Aorta (tissue), 5 donors: ENCODE results near the gene PCDH10. TPM values are rescaled to one million over a fixed set of nuclear protein-coding genes. Genes with fewer than 3 reads are reported as not detected.

Experiments
- ATAC-seq: fragments of 200-7000 bp; cut with Tn5 transposase; one replicate; pipeline ENCODE4 v1.9.1; 2022; ENCODE audit warnings: moderate library complexity; ENCODE audit not compliant: low FRiP score
- DNase-seq, 2 donors: peaks; one replicate each; pipeline ENCODE4 v3.0.0-alpha.2; 2020
- H3K27ac ChIP-seq, 2 donors: one replicate each; pipeline ENCODE4 v1.5.1; 2013; ENCODE audit warnings: low read length in 2 of 2, mild to moderate bottlenecking in 2 of 2, moderate library complexity in 2 of 2, control low read depth in 1 of 2, inconsistent platforms in 1 of 2, low read depth in 1 of 2
- H3K27me3 ChIP-seq, 2 donors: one replicate each; pipeline ENCODE4 v1.6.1; 2013; ENCODE audit warnings: control low read depth in 1 of 2, low read length in 1 of 2, mild to moderate bottlenecking in 1 of 2, moderate library complexity in 1 of 2; ENCODE audit not compliant: insufficient read depth in 2 of 2, control insufficient read depth in 1 of 2
- H3K36me3 ChIP-seq, 2 donors: one replicate each; pipeline ENCODE4 v1.6.1; 2013; ENCODE audit warnings: control low read depth in 1 of 2, low read length in 1 of 2, mild to moderate bottlenecking in 1 of 2; ENCODE audit not compliant: insufficient read depth in 2 of 2, control insufficient read depth in 1 of 2
- H3K4me1 ChIP-seq, 2 donors: one replicate each; pipeline ENCODE4 v1.6.1; 2013; ENCODE audit warnings: low read length in 2 of 2, control low read depth in 1 of 2, mild to moderate bottlenecking in 1 of 2, moderate library complexity in 1 of 2; ENCODE audit not compliant: insufficient read depth in 2 of 2, control insufficient read depth in 1 of 2
- H3K4me3 ChIP-seq, 2 donors: one replicate each; pipeline ENCODE4 v1.5.1; 2013; ENCODE audit warnings: low read length in 2 of 2, control low read depth in 1 of 2, mild to moderate bottlenecking in 1 of 2
- H3K9me3 ChIP-seq: one replicate; pipeline ENCODE4 v1.6.1; 2013; ENCODE audit warnings: mild to moderate bottlenecking, low read length; ENCODE audit not compliant: control insufficient read depth
- WGBS, 2 donors: extraction: QIAGEN DNeasy Blood & Tissue Kit; methylation state at CpG; one replicate each; pipeline ENCODE4 v1.1.7; 2013; 5-methylcytosine and 5-hydroxymethylcytosine counted together
- intact Hi-C, 2 donors: fragments of 100-400 bp; cut with DNase I; formaldehyde crosslinking; loops; one replicate each; pipeline versions ENCODE4 v1.14.2 to v1.15.0; 2022
- polyA plus RNA-seq, 2 donors: library from polyadenylated mRNA; stranded (reverse); fragments of 200-250 nt; gene quantifications; one replicate each; pipeline ENCODE4 v1.2.3, GENCODE V29; 2013
- total RNA-seq, 2 donors: library from RNA; stranded (reverse); fragmentation: NEBNext Ultra II Directional; extraction: Animal tissue kit (Norgen Biotek cat#: 25700); gene quantifications; one replicate each; pipeline ENCODE4 v1.2.1, GENCODE V29; 2021
- donor health status: healthy with polysubstance abuse.
- donor health status: Bipolar disorder and iron deficiency.
- donor health status: DM: no; HTN: no; CAD: no.
- donor health status: DM: no; HTN: no; CAD: no.
- donor health status: DM: yes; HTN: yes; CAD: no.

The PCDH10 gene
- total and polyA plus RNA-seq, 4 donors: 5.0 to 23.0 (median 10.1) TPM

DNA sequence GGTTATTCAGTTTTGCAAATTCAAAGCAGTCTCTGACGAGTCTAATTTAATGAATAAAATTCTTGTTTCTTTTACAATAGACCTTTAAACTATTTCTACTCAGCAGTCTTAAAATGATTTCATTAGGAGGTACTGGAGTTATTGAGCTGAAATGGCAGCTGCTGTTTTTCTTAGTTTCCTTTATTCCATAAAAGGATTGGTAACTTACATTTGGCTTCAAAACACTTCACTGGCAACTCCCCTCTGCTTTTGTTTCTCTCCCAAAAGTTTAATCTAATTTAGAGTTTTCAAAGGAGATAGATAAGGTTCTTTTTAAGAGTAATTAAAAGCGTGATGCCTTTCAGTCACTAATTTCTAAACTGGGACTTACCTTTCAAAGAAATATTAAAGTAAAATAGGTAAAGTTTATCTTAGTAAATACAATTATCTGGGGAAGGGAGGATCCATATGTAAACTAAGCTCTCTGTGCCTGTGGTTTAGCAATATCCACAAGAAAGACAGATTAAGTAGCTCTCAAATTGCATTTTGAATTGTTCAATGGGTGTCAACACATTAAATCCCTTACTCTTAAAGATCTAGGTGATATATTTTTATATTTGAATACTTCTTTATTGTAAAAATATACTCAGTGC is 17.1 kb upstream of the PCDH10 start:
- Histone ChIP-seq H3K36me3 (no peaks in the 10 kb centered on the region), H3K4me1 (no peaks in the 10 kb centered on the region), H3K27ac (no peak overlapping the region), H3K9me3 (no peaks in the 10 kb centered on the region), H3K27me3 (no peaks in the 10 kb centered on the region), H3K4me3 (no peak overlapping the region)
- ATAC-seq: no peak
- no peak for DNase-seq
- 57 to 61% methylated on average over 2 of the region's 2 CpGs for WGBS, 2 donors
- intact Hi-C loops: no loop called here

DNA sequence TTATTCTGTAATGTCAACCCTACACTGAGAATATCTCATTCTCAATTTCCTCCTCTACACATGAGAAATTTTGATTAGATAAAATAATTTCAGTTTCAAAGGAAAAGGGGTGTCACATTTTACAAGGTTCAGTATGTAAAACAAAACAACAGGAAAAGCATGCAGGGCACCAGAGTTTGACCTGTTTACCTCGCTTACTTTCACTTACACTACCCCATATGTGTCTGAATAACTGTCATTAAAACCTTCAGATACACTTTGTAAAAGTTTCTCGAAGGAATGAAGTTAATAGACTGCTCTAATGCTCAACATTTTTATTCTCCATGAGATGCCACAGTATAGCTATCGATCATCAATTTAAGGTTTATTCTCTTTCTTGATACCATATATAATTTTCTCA is 12.3 kb upstream of the PCDH10 start:
- Histone ChIP-seq H3K4me3 (no peak overlapping the region), H3K27me3 (no peaks in the 10 kb centered on the region), H3K36me3 (no peaks in the 10 kb centered on the region), H3K27ac (no peak overlapping the region), H3K4me1 (no peaks in the 10 kb centered on the region), H3K9me3 (no peaks in the 10 kb centered on the region)
- no peak for DNase-seq
- intact Hi-C loops: no loop called here
- 90 to 93% methylated on average over 3 of the region's 3 CpGs for WGBS, 2 donors
- ATAC-seq: no peak

DNA sequence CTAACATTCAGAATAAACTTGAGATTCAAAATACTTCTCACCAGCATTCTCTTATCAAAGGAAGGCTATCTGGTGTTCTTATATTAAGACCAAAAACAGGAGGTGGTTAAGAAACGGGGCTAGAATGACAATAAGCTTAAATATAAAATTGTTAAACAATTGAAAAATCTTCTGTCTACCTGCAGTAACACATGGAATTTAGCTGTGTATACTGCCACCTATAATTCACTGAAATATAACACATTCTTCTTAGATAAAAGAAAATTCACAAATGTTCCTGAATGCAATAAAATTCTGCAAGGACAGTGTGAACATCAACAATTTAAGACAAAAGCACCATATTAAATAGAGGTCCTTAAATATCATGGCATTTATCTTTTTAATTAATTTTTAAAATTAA is 11.5 kb upstream of the PCDH10 start:
- Histone ChIP-seq H3K27me3 (no peaks in the 10 kb centered on the region), H3K9me3 (no peaks in the 10 kb centered on the region), H3K4me3 (no peak overlapping the region), H3K36me3 (no peaks in the 10 kb centered on the region), H3K27ac (no peak overlapping the region), H3K4me1 (no peaks in the 10 kb centered on the region)
- intact Hi-C loops: no loop called here
- no peak for ATAC-seq
- no peak for DNase-seq
- WGBS, 2 donors: 72 to 78% methylated on average over 1 of the region's 1 CpG

DNA sequence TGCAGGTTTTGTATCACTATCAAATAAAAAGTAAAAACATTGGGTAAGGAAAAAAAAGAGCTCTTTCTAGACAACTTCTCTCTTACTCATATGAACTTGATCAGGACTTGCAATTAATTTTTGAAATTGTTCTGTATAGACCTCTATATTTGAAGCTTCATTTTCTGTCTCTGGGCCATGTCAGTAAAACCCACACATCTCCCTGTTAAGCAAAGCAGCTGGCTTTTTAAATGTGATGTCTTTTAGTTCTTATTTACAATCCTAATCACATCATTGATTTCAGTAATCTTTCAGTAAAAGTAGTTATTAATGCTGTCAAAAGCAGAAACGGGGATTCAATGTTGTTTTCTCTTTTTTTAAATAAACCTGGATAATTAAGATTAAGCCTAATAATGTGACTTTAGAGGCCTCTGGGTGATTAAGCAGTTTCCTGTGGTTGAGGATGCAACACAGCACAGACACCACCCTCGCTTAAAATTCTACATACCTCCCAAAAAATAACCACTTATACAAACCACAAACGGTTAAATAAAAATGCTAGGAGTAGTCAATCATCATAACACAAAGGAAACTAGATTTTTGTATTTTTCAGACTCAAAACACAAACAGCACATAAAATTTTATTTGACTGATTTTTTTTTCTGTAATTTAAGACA is 5.2 kb upstream of the PCDH10 start:
- Histone ChIP-seq H3K4me1 (no peaks in the 10 kb centered on the region), H3K36me3 (no peaks in the 10 kb centered on the region), H3K9me3 (no peaks in the 10 kb centered on the region), H3K27me3 (no peaks in the 10 kb centered on the region), H3K4me3 (no peak overlapping the region), H3K27ac (no peak overlapping the region)
- WGBS, 2 donors: 86 to 88% methylated on average over 3 of the region's 3 CpGs
- ATAC-seq: no peak
- intact Hi-C loops: loop anchor here in 1 of 2 donors (10.0 kb wide), 1 partner anchor 1761 kb away; no protein-coding TSS in a partner anchor
- DNase-seq: no peak

DNA sequence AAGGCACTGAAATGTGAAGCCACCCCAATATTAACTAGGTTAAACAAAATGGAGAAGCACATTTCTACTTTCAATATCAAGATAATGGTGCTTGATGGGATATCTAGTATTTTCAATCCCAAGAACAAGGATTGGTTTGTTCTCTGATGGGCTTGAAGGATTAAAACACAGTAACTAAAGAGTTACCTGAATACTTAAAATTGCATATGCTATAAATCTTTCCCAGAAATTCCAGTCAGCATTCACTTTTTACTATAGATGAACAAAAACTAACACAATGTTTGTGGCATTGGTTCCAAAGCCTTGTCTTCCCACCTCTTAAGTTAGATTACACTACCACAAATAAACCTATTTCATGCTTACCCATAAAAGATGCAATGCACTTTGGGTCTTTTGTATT is 3.9 kb upstream of the PCDH10 start:
- Histone ChIP-seq H3K27ac (no peak overlapping the region), H3K4me3 (no peak overlapping the region), H3K9me3 (no peaks in the 10 kb centered on the region), H3K36me3 (no peaks in the 10 kb centered on the region), H3K4me1 (no peaks in the 10 kb centered on the region), H3K27me3 (no peaks in the 10 kb centered on the region)
- DNase-seq (no peak), ATAC-seq (no peak)
- intact Hi-C loops: loop anchor here in 1 of 2 donors (10.0 kb wide), 1 partner anchor 1760 kb away; no protein-coding TSS in a partner anchor

DNA sequence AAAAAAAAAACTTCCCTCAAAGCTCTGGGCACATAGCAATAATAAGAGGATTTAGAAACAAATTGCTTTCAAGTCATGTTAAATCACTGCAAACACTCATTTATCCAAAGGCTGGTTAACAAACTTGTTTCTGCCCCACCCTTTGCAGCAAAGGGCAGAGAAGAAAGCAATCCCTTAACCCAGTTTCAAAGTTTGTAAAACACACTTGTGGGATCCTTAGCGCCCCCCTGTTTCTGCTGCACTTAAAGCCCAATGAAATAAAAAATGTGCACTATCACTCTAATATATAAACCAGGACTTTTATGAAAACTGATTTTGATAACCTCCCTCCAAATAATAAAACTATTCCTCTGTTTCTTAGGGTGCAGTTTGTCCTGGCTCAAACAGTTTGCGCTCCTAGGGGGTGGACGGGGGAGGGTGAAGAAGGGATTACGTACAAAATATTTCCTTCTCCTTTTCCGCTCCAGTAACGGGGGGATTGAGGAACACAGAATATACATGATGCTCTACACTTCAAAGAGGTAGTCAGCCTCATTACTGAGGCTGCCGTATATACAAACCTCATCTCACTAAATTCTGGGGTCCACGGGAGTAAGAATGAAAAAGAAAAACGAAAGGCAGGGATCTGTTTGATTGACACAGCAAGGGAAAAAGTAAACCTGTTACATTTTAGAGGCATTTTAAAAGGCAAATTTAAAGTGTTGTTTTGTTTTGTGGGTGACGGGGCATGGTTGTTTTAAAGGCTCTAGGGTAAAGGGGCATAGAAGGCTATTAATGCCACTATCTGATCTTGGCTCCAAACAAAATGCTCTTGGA is 3.1 kb upstream of the PCDH10 start:
- Histone ChIP-seq H3K27me3 (no peaks in the 10 kb centered on the region), H3K27ac (no peak overlapping the region), H3K36me3 (no peaks in the 10 kb centered on the region), H3K9me3 (no peaks in the 10 kb centered on the region), H3K4me1 (no peaks in the 10 kb centered on the region), H3K4me3 (peak overlapping the region; percentile 46 to 56)
- no peak for DNase-seq
- WGBS, 2 donors: 5% methylated on average over 10 of the region's 10 CpGs
- no peak for ATAC-seq
- intact Hi-C loops: loop anchor here in 1 of 2 donors (2.0 to 10.0 kb wide), 2 partner anchors 339 to 1759 kb away; no protein-coding TSS in a partner anchor

DNA sequence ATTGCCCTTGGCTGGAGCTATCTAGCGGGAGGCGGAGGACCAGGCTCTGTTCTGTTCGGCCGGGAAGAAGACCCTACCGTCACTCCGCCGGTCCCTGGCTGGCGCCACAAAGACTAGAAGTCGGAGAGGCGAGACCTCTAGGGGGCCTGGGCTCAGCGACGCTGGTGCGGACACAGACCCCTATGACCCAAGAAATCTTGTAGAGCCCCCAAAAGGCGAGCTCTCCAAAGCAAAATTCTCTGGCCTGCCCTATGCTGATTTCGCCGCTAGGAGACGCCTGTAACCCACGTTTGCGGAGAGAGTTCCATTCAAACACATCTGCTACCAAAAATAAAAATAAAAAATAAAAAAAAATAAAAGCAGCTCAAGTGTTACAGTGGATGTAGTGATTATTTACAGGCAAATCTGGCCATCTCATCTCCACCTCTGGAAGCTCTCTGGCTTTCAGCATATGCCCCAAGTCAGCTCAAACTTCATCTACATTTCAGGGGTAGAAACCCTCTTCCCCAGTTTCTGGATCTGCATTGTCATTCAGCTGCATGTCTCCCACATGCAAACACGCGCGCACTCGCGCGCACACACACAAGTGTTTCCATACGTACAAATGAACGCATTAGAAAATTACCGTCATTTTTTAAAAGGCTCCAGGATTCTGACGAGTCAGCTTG is 2.4 kb upstream of the PCDH10 start:
- Histone ChIP-seq H3K36me3 (no peaks in the 10 kb centered on the region), H3K9me3 (no peaks in the 10 kb centered on the region), H3K4me1 (no peaks in the 10 kb centered on the region), H3K27ac (no peak overlapping the region), H3K4me3 (peak overlapping the region; percentile 46 to 56), H3K27me3 (no peaks in the 10 kb centered on the region)
- ATAC-seq (peak; percentile 60), DNase-seq (peak in 1 of 2 donors; percentile 82)
- intact Hi-C loops: loop anchor here in 1 of 2 donors (2.0 to 10.0 kb wide), 2 partner anchors 338 to 1758 kb away; no protein-coding TSS in a partner anchor
- WGBS, 2 donors: 0 to 1% methylated on average over 29 of the region's 29 CpGs

DNA sequence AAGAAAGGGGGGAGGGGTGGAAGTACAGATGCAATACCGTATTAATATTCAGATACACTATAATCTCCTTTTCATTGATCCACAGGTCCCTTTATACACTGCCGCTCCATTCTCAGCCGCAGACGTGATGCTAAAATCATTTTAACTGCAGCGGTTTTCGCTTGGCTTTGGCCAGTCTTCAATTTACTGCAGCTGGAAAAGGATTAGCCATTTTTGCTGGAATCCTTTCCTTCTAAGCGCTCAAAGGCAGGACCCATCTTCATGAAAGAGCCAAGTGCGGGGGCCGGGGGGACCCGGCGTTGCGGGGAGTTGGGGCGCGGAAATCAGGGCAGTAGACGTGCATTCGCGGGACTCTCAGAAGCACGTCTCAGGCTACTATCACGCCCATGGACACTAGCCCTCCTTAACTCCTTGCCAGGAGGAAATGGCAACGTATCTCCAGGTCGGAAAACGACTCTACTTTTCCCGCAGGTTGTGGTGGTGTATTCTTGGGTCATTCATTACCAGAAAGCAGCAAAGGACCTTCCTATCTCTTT is 1.7 kb upstream of the PCDH10 start:
- intact Hi-C loops: loop anchor here in 1 of 2 donors (2.0 to 10.0 kb wide), 2 partner anchors 337 to 1757 kb away; no protein-coding TSS in a partner anchor
- WGBS, 2 donors: 1% methylated on average over 23 of the region's 23 CpGs
- Histone ChIP-seq H3K36me3 (no peaks in the 10 kb centered on the region), H3K4me3 (peak overlapping the region; percentile 46 to 56), H3K27me3 (no peaks in the 10 kb centered on the region), H3K27ac (no peak overlapping the region), H3K9me3 (no peaks in the 10 kb centered on the region), H3K4me1 (no peaks in the 10 kb centered on the region)
- no peak for ATAC-seq
- peak; percentile 50 to 69 for DNase-seq
